ENCODE data around the gene SBK2. TPM values are rescaled to one million over a fixed set of nuclear protein-coding genes. Genes with fewer than 3 reads are reported as not detected.

Gene SBK2
- not detected in 2 replicates for total RNA-seq (2014; rRNA removed)
- Bru-seq, nascent RNA: not detected
- not detected for BruChase-seq, experiment 1, labeled RNA remaining after a 6-hour chase
- BruChase-seq, experiment 2, labeled RNA remaining after a 2-hour chase: percentile 12 among the genes with signal in this experiment
- long read RNA-seq: 0 reads

GRCh38 chr19:55536951-55537740 is at the start of gene SBK2:
SBK2 (minus strand) TSS chr19:55537133; CDS start chr19:55536294, 839 bp downstream.
- TF ChIP-seq CTCF (conservative IDR thresholded peaks at IDR 0.05; ENCODE audit: low read depth, low read length) (peak; percentile 35; the same call in 1 of the 2 replicates), EZH2 (IDR thresholded peaks at IDR 0.05; ENCODE audit: low read length, unreplicated experiment) (no peak)
- 0 out of 2 replicates have a peak, but pooled peaks have one; percentile 30 for ATAC-seq
- H3K4me3 ChIP-seq (ENCODE audit: low read length): no peak within 1 kb of the TSS
- H4K20me1 ChIP-seq (ENCODE audit: low read length): no peaks in the 10 kb centered on the region
- DNase-seq: no peak
- H3K36me3 ChIP-seq (ENCODE audit: low read depth, low read length): no peaks in the 10 kb centered on the region
- no peaks in the 10 kb centered on the region; the same call in 1 of the 2 replicates for H3K4me1 ChIP-seq (ENCODE audit: insufficient read depth, low read length)
- no peak within 1 kb of the TSS for H3K4me2 ChIP-seq (ENCODE audit: low read length)
- intact Hi-C loops (cut with micrococcal nuclease): no loop called here
- H3K9me3 ChIP-seq (ENCODE audit: low read length): no peaks in the 10 kb centered on the region
- ChIA-PET POLR2A (ENCODE audit: unreplicated experiment) (no interaction called here), CTCF (no interaction called here)
- BruUV-seq (replicated peaks): no TSS peak
- H3K27ac ChIP-seq (ENCODE audit: low read length): no peak within 1 kb of the TSS
- H3K27me3 ChIP-seq (ENCODE audit: low read length): no peaks in the 10 kb centered on the region
- no peaks in the 10 kb centered on the region for H3K9me2 ChIP-seq (replicated peaks; ENCODE audit: low read length)
- H3K79me2 ChIP-seq (ENCODE audit: low read length): no peaks in the 10 kb centered on the region
- no peak within 1 kb of the TSS for H3K9ac ChIP-seq (ENCODE audit: low read length)
- no peak within 1 kb of the TSS for H2AFZ ChIP-seq (ENCODE audit: low read length)
- H3F3A ChIP-seq (ENCODE audit: low read length, unreplicated experiment): no peaks in the 10 kb centered on the region

GRCh38 chr19:55585658-55586339 is 48.9 kb upstream of the SBK2 start:
- Histone ChIP-seq H3K4me1 (ENCODE audit: insufficient read depth, low read length) (peaks cover 15% of the 10 kb centered on the region), H3K9me2 (replicated peaks; ENCODE audit: low read length) (no peaks in the 10 kb centered on the region), H3K4me2 (ENCODE audit: low read length) (peak overlapping the region; percentile 50), H3K9me3 (ENCODE audit: low read length) (no peaks in the 10 kb centered on the region), H2AFZ (ENCODE audit: low read length) (peak overlapping the region; percentile 54), H3K36me3 (ENCODE audit: low read depth, low read length) (no peaks in the 10 kb centered on the region), H3K4me3 (ENCODE audit: low read length) (0 out of 2 replicates have a peak overlapping the region, but pooled peaks have one; percentile 22), H3K9ac (ENCODE audit: low read length) (no peak overlapping the region), H3K27ac (ENCODE audit: low read length) (no peak overlapping the region), H3K27me3 (ENCODE audit: low read length) (no peaks in the 10 kb centered on the region), H3K79me2 (ENCODE audit: low read length) (peaks cover 4% of the 10 kb centered on the region), H3F3A (ENCODE audit: low read length, unreplicated experiment) (no peaks in the 10 kb centered on the region), H4K20me1 (ENCODE audit: low read length) (no peaks in the 10 kb centered on the region)
- ChIA-PET POLR2A (ENCODE audit: unreplicated experiment) (no interaction called here), CTCF (no interaction called here)
- intact Hi-C loops (cut with micrococcal nuclease): loop anchor here (2.0 kb wide), 1 partner anchor 39 kb away; the partner anchor contains the start of gene ZNF784
- no peak for DNase-seq
- TF ChIP-seq CTCF (conservative IDR thresholded peaks at IDR 0.05; ENCODE audit: low read depth, low read length): no peak
- no peak for TF ChIP-seq EZH2phosphoT487 (IDR thresholded peaks at IDR 0.05; ENCODE audit: borderline replicate concordance, low read length)
- no peak for TF ChIP-seq EZH2 (IDR thresholded peaks at IDR 0.05; ENCODE audit: low read length, unreplicated experiment)
- ATAC-seq: peak; percentile 37
- BruUV-seq (replicated peaks): no TSS peak
